HK-2 (cell line): ENCODE results near the gene MAP6D1.

Experiments
- DNase-seq: peaks from one replicate; pipeline ENCODE4 v3.0.0-alpha.2; 2018; ENCODE audit not compliant: unreplicated experiment

The MAP6D1 gene

DNA sequence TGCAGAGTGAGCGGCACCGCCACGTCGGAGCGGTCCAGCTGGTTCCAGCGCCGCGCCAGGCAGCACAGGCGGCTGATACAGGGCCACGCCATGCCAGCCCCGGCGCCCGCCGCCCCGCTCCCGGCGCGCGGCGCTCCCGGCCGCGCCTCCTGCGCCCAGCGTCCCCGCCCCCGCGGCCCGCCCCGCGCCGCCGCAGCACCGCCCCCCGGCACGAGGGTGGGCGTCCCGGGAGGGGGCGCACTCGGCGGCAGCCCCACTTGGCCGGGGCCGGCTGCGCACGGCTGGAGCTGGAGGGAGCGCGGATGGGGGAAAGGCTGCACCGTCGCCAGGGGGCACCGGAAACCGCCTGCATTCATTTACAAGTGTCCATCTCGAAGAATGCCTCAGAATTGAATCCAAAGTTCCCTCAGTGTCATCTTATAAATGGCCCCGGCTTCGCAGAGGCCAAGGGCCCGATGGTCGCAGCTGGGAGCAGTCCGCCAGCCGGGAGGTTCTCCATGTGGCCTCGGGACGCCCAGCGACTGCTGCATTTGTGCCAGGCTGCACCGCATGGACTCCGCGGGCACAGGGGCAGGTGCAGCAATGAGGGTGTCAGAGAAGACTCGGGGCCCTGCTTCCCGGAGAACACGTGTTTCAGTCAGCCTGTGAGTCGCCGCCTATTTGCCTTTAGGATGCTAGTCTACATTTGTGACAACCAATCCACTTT is at the start of gene MAP6D1:
Gene MAP6D1 (minus strand): TSS at position 122 of the 706 bp plus-strand sequence. CDS start 30 bp downstream, at position 92.
- DNase-seq, result peak; percentile 72

DNA sequence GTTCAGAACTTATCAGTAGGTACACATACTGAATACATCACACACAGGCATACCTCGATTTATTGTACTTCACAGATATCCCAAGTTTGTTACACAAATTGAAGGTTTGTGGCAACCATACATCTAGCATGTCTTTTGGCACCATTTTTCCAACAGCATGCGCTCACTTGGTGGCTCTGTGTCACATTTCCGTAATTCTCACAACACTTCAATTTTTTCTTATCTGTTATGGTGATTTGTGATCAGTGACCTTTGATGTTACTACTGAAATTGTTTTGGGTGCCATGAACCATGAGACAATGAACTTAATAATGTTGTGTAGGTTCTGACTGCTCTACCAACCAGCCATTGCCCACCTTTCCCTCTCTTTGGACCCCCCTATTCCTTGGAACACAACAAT is 48.5 kb upstream of the MAP6D1 start:
- no peak for DNase-seq

DNA sequence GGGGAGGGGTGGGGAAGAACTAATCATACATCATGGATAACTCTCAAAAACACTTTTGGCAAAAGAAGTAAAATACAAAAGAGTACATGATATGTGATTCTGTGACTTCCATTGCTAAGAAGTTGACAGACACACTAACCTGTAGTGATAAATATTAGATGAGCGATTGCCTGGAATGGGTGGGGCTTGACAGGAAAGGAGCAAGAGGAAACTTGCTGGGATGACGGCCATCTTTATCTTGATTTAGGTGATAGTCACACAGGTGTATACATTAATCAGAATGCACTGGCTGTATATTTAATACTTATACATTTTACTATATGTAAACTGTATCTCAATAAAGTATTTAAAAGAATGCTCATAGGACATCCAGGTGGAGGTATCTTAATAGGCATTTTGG is 46.2 kb upstream of the MAP6D1 start:
- DNase-seq, result no peak

DNA sequence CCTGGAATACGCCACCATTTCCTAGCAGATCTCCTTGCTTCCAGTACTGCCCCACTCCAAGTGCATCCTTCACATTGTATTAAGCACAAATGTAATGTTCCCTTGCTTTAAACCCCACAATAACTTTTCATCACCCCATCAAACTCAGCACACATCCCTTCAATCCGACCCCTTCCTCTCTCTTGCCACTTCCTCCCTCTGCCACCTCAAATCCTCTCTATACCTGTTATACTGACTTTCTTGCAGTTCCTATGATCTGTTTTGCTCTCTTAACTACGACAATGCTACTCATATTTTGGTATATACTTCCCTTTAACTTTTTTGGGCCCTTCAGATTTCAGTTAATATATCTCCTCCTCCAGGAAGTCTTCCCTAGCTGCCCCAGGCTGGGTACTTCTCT is 45.2 kb upstream of the MAP6D1 start:
- DNase-seq, result no peak

DNA sequence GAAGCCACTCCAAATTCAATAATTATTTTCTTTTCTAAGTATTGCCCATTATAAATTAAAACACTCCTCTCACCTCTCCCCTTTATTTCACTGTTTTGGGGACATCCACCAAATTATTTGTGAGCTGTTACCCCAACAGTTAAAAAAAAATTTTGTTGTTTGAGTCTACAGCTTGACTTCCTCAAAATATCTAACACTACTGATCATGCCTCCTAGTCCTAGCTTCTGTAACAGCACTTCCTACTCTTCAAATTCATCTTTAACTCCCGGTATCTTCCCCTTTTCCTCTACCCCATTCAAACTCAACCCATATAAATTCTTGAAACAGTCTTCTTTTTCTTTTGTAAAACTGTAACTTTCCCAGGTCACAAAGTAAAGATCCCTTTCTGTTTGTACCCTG is 43.4 kb upstream of the MAP6D1 start:
- no peak for DNase-seq

DNA sequence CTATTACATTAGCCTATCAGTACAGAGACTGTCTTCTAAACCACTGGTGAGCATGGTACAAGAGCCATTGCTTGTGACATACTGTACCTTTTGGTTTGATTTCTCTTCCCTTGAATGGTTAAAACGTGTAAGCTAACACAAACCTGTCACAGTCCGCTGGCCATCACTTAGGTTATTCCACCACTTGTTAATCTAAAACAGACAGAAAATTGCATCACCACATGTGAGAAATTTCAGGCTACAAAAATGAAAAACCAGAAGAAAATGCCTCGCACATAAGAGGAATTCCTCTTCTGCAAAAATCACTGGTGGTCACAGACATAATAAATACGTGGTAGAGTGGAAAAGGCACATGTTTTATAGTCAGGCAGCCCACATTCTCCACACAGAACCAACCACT is 37.2 kb upstream of the MAP6D1 start:
- peak; percentile 48 for DNase-seq

DNA sequence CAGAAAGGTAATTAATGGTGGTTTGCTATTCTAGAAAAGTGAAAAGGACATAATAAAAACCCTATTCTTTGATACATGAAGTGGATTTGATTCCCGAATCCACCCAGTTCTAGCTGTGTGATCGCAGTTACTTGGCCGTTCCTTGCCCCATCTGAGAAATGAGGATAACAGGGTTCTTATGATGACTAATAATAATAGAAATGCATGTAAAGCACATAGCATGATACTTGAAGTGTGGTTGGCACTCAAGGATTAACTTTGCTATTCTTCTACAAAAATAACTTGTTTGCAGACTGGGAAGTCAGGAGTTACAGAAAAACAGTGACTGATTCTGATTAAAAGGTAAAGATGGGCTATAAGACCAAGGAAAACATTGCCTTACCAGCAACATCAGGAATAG is 32.5 kb upstream of the MAP6D1 start:
- no peak for DNase-seq

DNA sequence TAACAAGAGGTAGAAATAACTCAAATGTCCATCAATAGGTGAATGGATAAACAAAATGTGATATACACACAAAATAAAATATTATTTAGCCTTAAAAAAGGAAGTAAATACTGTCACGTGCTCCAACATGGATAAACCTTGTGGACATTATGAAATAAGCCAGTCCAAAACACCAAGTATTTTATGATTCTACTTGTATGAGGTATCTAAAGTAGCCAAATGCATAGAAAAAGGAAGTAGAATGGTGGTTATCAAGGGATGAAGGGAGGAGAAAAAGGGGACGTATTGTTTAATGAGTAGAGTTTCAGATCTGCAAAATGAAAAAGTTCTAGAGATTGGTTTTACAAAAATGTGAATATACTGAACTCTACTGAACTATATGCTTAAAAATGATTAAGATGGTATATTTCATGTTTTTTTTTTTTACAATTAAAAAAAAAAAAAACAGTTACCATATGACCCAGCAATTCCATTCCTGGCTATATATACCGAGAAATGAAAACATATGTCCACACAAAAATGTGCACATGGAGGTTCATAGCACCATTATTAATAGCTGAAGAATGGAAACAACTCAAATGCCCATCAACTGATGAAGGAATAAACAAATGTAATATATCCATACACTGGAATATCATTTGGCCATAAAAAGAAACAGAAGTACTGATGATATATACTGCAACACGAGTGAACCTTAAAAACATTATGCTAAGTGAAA is 29.1 kb upstream of the MAP6D1 start:
- DNase-seq, result no peak

DNA sequence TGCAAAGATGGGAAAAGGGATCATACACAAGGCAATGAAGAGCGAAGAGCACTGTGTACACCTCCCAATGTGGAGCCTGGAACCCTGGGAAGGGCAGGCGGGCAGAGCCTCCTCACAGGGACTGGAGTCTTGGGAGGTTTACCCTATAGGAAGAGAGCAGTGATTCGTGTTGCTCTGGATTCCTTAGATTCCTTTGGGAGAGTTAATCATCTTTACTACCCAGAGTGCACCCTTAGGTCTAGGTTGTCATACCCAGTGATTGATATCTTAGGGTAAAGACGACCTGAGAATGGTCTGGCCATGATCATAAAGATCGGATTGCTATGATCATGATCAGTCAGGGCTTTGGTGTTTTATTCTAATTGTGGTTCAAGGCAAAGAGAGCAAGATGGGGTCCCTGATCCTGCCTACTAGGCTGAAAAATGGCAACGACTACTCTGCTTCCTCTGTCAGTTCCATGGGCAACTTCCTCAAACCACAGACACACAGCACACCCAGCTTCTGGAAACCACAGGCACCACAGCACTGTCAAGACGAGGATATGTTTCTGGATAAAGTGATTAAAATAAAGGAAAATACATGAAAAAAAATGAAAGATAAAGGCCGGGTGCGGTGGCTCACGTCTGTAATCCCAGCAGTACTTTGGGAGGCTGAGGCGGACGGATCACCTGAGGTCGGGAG is 20.4 kb upstream of the MAP6D1 start:
- DNase-seq, result peak; percentile 44

DNA sequence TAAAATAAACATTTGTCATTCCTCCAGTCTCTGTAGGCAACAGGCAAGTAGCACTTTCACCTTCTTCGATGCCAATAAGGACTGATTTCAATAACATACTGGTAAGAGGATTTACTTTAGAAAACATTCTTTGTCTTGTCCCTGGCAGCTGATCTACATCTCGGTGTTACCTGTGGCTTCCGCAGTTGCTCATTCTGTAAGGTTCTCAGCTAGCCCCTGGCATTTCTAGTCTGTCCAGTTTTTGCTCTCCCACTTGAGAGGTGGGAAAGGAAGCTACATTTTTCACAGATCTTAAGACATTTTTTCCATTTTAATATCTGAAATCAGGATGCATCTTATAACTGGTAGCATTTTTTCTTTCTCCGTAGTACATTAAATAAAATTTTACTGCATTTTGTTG is 19.7 kb upstream of the MAP6D1 start:
- no peak for DNase-seq

DNA sequence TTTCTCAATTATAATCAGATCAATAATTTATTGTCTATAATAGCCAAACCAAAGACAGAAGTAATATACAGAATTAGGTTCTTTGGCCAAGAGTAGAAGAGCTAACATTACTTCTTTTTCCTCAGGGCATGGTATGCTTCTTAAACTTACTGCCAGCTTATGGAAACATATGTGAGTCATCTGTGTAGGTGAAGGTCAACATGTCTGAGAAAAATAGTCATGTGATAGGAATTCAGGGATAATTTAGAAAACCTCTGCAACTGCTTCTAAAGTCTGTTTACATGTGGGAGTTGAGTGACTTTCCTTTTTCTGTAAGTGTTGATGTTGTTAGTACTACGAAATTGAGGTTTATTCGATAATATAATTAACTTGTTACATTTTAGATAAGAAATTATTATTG is 19.2 kb upstream of the MAP6D1 start:
- DNase-seq, result no peak

DNA sequence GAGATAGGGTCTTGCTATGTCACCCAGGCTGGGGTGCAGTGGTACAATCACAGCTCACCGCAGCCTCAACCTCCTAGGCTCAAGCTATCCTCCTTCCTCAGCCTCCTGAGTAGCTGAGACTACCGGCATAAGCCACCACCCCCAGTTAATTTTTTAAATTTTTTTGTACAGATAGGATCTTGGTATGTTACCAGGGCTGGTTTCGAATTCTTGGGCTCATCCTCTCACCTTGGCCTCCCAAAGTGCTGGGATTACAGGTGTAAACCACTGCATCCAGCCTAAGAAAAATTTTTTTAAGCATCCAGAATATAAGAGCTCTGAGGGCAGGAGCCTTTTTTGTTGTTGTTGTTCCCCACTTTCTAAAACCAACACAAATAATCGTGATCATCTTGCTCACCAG is 14.4 kb upstream of the MAP6D1 start:
- no peak for DNase-seq

DNA sequence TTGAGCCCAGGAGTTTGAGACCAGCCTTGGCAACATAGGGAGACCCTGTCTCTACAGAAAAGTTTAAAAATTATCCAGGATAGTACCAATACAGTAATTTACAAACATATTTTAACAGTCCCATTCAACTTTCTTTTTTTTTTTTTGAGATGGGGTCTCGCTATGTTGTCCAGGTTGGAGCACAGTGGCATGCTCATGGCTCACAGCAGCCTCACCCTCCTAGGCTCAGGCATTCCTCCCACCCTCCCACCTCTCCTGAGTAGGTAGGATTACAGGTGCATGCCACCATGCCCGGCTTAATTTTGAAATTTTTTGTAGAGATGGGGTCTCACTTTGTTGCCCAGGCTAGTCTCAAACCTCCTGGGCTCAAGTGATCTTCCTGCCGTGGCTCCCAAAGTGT is 12.5 kb upstream of the MAP6D1 start:
- DNase-seq, result no peak

DNA sequence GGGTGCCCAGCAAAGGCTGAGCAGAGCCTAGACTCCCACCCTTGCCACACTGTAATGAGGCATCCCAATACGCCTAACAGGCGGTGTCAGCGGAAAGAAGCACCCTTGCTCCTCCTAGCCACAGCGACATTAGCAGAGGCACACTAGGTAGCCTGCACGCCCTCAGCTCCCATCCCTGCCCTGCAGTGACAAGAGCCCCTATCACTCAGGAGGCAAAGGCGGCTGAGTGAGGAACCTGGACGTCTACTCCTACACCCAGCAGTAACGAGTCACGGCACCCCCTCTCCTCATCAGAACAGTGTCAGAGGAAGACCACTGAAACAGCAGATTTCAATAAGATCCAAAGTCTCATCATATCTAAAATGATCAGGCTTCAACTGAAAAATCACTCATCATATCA is 12.0 kb upstream of the MAP6D1 start:
- no peak for DNase-seq

DNA sequence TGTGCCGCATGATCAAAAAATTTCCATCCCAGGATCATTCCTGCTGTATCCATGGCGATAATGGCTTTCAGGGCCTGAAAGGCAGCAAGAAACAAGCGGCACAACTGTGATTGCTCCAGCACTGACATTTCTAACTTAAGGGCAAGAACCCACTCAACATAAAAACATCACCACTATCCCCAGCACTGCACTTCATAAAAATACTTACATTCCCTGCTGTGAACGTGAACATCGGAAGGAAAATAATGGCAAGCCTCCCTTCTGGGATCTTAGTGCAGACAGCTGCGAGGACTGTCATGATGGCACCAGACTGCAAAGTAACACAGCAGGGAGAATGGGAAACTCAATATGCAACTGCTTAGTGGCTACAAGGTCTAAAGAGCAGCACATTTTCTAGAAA is 8.1 kb upstream of the MAP6D1 start:
- DNase-seq, result no peak

DNA sequence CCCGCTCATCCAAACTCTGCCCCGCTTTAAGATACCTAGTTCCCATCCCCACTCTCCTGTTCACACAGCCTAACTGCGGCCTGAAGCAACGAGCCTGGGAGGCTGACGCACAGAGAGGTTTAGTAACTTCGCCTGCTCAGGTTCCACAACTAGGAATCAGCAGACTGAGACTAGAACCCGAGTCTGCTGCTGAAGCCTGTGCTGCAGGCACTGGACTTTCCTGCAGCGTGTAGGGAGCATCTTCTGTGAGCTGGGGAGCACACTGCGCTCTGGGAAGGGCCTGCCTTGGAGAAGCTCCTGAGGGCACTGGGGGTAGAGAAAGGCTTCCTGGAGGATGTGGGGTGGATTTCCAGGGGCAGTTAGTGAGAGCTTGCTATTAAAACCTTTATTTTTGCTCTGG is 4.8 kb upstream of the MAP6D1 start:
- no peak for DNase-seq

DNA sequence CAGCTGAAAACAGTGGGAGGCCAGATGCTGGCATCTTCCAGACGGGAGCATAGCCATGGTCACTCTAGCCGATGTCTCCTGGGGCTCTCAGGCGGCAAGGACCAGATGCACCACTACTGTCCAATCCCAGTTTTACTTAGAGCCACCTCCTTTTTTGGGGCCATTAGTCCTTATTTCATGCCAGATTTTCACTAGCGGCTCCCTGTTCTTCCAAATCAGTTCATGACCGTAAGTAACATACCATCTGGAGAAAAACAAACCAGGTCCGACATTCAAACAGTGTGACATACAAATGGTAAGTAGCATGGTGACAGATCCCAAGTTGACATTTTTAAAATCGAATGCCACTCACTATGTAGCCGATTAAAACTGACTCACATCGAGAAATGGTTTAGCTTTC is 4.1 kb upstream of the MAP6D1 start:
- no peak for DNase-seq

DNA sequence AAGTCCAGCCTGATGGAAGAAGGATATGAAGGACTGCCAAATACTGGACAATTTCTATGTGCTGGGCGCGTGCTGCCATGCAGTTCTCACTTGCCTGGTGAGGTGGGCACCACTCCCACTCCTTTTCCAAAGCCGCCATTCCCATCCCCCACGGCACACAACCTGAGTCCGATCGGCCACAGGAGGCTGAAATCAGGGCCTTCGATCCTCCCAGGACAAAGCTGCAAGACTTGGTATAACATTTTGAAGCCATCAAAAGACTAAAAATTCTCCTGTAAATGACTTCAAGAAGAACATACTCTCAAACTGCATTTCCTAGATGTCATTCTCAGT is 3.1 kb upstream of the MAP6D1 start:
- DNase-seq, result no peak

DNA sequence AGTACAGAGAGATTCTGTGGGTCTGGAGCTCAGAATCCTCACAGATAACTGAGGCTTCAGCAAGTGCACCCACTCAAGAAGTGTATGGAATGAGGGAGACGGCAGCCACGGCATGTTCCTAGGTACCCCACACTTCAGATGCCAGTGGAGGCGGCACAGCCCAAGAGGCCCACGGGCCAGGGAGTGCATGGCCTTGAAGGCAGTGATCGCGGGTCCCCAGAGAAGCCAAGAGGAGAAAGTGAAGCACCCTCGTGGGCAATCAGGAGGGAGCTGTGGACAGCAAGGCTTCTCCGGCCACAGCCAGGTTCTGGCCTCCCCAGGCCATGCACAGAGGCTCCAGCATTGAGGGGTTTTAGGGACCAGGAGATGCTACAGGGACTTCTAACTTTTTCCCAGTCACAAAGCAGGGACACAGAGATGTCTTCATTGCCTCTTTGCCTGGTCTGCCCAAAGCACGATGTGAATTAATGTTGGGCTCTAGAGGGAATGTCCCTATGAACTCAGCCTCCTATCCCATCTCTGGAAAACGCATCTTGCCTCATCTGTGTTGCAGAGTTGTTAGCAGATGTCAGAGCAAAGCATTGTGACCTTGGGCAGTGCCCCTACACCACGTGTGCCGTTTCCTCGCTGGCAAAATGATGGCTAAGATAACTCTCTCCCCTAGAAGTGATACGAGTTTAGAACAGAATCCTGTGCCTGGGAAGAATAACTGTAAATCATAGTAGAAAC is 2.6 kb upstream of the MAP6D1 start:
- no peak for DNase-seq

DNA sequence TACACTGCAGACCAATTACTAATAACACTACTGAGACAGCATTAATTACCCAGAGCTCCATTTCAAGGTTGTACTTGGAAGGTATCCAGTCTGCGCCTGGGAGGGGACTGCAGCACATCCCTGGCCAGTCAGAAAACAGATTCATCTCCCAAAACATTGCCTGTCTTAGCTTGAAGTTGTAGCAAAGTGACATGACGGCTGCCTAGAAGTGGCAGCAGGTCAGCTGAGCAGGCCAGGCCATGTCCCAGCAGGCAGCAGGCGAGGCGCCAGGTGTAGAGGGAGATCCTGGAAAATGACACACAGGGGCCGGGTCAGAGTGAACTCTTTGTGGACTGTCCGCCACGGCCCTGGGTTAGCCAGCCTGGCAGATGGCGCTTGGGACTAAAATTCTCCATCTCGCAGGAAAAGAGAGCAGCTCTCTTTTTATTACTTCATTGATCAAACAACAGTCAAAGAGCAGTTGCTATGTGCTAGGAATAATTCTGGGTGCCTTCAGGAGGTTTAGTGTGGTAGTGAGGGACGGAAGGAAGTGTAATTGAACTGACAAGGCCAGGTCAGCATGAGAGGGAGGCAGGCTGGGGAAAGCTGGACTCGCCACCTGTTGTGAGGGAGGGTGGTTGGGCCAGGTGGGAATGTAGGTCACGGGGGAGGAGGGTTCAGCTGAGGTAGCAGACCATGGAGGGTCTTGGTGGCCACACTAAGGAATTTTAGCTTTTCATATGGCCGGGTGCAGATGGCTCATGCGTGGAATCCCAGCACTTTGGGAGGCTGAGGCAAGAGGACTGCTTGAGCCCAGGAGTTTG is 1.3 kb upstream of the MAP6D1 start:
- DNase-seq, result no peak

DNA sequence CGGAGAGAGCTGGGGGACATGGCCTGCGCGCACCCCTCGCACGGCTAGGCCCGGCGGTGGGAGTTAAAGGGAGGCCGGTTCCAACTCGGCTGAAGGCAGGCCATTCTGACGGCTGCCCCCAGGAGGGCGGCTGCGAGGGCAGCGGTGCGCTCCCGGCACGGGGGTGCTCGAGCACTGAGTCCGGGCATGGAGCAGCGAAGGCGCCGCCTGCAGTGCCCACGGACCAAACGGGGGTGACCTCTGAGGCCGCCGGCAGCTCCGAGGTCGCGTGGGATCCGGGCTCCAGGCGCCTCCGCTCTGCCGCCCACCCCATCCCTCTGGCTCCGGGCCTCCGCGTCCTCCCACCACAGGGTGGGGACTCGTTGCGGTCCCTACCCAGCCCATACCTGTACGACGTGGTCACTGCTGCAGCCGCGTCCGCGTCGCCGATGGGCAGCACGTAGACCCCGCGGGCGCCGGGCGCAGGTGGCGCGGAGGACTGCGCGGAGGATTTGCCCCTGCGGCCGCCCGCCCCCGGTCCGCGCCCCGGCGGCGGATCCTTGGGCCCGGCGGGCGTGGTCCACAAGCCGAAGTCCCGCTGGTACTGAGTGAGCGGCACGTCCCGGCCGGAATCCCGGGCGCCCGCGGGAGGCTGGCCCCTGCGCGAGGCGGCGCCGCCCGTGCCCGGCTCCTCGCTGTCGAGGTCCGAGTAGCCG is 469 bp downstream of the MAP6D1 start:
- peak; percentile 48 for DNase-seq
